PFSK-1 (cell line): ENCODE results near the gene LRRC41.
A peak's percentile ranks its signal among the peaks of the same experiment; 100 is the strongest.

Experiments used
- POLR2AphosphoS5 ChIP-seq: IDR thresholded peaks from 2 replicates; pipeline ENCODE4 v1.6.1; 2012; ENCODE audit warnings: low read depth, mild to moderate bottlenecking, control low read depth, low read length, moderate library complexity
- REST ChIP-seq, 2 experiments: IDR thresholded peaks; 2 replicates each; pipeline versions ENCODE4 v1.6.1 to v1.8.0; 2011 to 2012; ENCODE audit warnings: low read depth in 2 of 2, low read length in 2 of 2, control low read depth in 1 of 2, inconsistent platforms in 1 of 2, mild to moderate bottlenecking in 1 of 2, moderate library complexity in 1 of 2; ENCODE audit not compliant: insufficient read depth in 1 of 2
- SIN3A ChIP-seq: IDR thresholded peaks from 2 replicates; pipeline ENCODE4 v1.6.1; 2012; ENCODE audit warnings: mild to moderate bottlenecking, low read length, moderate library complexity, borderline replicate concordance; ENCODE audit not compliant: insufficient read depth
- TAF1 ChIP-seq: IDR thresholded peaks from 2 replicates; pipeline ENCODE4 v1.6.1; 2012; ENCODE audit warnings: low read length, control low read depth, borderline replicate concordance; ENCODE audit not compliant: insufficient read depth

DNA sequence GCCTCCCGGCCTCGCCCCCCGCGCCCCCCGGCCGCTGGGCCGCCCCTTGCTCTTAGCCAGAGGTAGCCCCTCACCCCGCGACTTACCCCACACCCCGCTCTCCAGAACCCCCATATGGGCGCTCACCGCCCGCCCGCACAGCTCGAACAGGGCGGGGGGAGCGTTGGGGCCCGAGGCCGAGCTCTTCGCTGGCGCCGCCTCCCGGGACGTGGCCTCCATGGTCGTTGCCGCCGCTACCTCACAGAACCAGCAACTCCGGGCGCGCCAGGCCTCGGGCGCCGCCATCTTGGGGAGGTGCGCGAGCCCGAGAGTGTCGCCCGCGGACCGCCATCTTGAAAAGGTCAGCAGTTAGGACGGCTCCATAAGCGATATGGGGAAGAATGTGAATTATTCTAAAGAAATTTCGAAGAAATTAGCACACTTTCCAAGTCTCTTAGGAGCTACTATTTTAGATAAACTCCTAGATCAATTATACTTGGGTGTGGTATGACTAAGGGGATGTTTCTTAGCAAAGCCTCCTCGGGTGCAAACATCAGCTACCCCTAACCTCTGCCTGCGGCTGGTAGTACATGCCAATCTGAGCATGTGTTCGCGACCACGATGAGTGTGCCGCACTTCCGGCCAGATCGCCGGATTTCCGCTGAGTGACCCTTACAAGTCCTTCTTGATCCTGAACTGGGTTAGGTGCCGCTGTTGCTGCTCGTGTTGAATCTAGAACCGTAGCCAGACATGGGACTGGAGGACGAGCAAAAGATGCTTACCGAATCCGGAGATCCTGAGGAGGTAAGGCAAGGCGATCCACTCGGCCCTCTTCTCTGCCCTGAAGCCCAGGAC is at the start of gene LRRC41, which contains the start of gene UQCRH:
- TF ChIP-seq POLR2AphosphoS5 (peak; percentile 77), TAF1 (peak; percentile 87), SIN3A (0 out of 2 replicates have a peak, but pooled peaks have one; percentile 12), REST (IDR thresholded peaks at IDR 0.05; ENCODE audit: insufficient read depth in 1 of 2, low read depth in 2 of 2, low read length in 2 of 2) (peak; percentile 37 to 44; a peak in 2 of 4 replicates)
